Fibroblast of upper back skin (primary cell): ENCODE measurements around the gene TRIM3.

Source experiments
- DNase-seq: peaks from one replicate; pipeline ENCODE4 v3.0.0-alpha.2; 2013

The TRIM3 gene

GRCh38 chr11:6476571-6476970 lies 2.8 kb upstream of the TRIM3 start:
- DNase-seq, result no peak

GRCh38 chr11:6475936-6476335 lies 2.2 kb upstream of the TRIM3 start:
- no peak for DNase-seq

- no peak for DNase-seq
These were observed 1.2 kb upstream of the TRIM3 start for GRCh38 chr11:6474806-6475500.

GRCh38 chr11:6474413-6474792 lies 662 bp upstream of the TRIM3 start:
- DNase-seq, result no peak

DNA sequence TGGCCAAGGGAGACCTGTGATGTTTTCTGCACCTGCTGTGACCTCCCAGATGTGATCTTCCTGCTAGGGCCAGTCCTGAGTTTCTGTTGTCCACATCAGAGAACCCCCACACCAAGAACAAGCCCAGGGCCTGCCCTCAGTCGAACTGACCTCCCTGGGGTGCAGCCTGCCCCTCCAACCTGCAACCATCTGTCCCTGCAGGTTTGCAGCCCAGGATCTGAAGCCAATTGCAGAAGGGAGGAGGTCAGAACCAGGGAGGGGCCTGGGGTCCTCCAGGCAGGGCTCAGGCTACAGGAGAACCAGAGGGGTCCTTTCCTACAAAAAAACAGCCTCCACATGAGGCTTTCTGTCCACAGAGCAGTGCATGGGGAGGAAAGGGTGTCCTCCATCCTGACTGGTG lies 807 bp downstream of the TRIM3 start:
- DNase-seq, result no peak

GRCh38 chr11:6469599-6469998 lies 4.1 kb downstream of the TRIM3 start:
- no peak for DNase-seq

DNA sequence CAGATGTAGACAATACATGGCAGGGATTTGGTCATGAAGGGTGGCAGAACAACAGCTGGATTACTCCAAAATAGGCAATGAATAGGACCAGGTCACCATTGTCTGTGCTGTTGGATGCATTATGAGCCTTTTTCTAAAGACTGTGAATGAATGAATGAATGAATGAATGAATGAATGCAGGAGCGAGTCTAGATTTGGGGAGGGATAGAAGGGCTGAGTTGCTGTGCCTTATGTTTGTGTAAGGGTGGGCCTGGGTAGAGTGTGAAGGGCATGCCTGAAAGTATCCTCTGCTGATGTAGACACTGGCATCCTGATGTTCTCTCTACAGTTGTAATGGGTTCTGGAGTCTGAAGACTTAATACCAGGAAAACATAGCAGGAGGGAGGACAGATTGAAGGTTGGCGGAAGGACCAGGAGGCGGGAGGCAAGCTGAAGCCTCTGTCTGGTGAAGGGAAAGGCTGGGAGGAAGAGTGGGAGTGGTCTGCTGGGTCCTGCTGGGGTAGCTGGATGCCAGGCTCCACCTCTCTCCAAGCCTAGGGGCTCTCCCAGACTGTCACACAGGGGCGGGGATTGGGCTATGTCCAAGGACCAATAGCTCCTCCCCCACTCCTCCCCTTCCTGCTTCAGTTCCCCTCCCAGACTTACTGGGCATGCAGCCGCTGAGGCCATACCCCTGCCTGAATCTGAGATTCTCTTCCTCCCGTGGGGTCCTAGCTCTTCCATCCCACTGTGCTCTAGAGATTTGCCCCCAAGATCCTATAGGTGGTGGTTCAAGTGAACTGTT lies 4.8 kb downstream of the TRIM3 start:
- peak; percentile 82 for DNase-seq

- no peak for DNase-seq
These were observed 14.7 kb downstream of the TRIM3 start for GRCh38 chr11:6459099-6459450.

GRCh38 chr11:6458352-6459098 lies 15.2 kb downstream of the TRIM3 start:
- no peak for DNase-seq

GRCh38 chr11:6457581-6458320 lies 16.0 kb downstream of the TRIM3 start:
- DNase-seq, result no peak

GRCh38 chr11:6456361-6457073 lies 17.2 kb downstream of the TRIM3 start:
- no peak for DNase-seq

DNA sequence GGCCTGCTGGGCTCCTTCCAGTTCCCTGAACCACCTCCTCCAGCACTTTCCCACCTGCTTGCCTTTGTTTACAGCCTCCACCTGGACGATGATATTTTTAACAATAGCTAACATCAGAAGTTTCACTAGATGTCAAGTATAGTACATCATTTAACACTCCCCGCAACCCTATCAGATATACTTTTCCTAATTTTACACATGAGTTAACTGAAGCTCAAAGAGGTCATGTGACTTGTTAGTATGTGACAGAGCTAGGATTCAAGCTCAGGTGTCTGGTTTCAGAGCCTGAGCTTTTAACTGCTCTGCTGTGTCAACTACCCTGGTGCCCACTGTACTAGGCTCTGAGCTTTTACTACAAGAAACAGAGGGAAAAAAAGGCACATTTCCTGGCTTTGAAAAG lies 18.7 kb downstream of the TRIM3 start:
- no peak for DNase-seq

- DNase-seq, result no peak
These were observed 20.6 kb downstream of the TRIM3 start for GRCh38 chr11:6453152-6453551.

GRCh38 chr11:6452219-6452618 lies 21.5 kb downstream of the TRIM3 start:
- peak; percentile 39 for DNase-seq

DNA sequence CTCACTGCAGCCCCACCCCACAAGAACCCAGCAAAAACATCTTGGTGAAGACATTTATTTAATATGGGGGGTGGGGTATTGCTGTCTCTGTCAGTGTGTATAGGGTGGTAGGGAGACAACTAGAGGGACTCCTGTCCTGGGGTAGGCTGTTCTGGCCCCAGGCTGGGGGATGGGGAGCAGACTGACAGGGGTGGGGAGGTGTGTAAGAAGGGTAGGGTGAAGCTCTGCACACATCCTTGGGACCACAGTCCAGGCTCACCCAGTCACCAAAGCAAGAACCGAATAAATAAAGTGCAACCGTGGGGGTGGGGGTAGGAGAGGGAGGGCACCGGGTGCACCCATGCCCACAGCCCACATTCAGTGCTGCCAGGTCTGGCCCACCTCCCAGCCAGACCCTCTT lies 25.2 kb downstream of the TRIM3 start:
- DNase-seq, result no peak

DNA sequence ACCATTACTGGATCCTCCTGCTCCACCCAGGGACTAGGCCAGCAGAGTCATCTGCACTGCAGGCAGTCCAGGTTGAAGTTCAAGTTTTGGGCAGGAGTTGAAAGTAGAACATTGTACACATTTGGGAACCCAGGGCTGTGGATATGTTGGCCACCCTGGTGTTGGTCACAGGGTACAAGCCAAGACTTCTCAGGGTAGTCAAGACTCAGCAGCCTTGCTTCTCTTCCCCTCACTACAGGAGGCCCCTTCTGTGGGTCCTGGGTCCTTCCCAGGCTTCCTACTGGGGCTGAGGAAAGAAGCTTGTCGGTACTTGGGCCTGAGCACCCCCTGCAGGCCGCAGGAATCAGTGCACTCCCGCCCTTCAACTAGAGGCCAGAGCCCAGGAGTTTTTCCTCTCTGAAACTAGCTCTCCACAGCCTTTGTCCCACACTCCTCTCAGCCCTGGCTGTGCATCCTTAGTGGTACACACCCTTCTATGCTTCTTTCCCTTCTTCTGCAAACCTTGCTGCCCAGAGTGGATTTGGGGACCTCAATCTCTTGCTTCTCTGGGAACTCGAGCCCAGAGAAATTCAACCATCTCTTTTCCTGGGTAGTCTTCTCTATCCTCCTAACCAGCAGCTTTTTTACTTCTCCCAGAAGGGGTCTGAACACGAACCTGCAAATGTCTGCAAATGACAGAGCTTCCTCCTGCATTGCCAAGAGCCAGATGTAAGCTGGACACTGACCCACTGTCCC lies 30.3 kb downstream of the TRIM3 start:
- DNase-seq, result peak; percentile 46

DNA sequence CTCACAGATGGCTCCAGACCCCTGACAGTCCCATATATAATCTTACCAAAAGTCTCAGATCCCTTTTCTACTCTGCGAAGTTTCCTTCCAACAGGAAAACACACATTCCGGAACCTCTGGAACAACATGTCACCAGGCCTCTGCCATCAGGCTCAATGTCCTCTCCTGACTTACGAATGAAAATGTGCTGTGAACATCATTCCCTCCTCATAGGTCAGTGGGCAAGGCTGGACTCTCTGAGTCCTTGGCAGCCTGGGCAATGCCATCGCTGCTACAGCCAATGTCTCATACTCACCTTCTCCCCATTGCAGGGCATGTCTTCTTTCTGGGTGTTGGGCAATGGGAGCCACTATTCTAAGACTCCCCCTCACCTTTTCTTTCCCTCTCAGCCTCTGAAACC lies 31.3 kb downstream of the TRIM3 start:
- DNase-seq, result no peak

GRCh38 chr11:6440906-6441358 lies 32.8 kb downstream of the TRIM3 start, which contains the start of gene HPX:
Gene HPX (minus strand): TSS chr11:6440987. CDS start chr11:6440963, 24 bp downstream.
- no peak for DNase-seq

- peak; percentile 52 for DNase-seq
These were observed 34.7 kb downstream of the TRIM3 start for GRCh38 chr11:6438979-6439571.

GRCh38 chr11:6437993-6438392 lies 35.7 kb downstream of the TRIM3 start:
- no peak for DNase-seq

DNA sequence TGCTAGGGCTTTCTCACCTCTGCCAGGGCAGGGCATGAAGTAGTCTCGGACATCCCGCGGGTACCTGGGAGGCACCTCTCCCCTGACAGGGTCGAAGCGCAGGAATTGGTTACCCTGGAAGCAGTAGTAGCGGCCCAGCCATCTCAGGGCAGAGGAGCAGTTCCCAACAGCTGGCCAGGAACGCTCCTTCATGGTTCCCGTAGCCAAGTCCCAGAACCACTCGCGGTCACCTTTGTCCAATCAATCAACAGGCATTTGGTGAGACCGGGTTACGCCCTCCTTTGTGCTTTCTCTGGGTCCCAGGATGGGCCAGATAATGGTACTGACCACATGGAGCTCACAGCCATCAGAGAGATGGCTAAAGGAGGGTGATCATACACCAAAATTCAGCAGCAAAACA lies 36.3 kb downstream of the TRIM3 start:
- DNase-seq, result no peak
